ENCODE measurements around the gene HINFP.

GRCh38 chr11:119110439-119110838, 10.9 kb upstream of the HINFP start:
- TF ChIP-seq, protein P1, sequence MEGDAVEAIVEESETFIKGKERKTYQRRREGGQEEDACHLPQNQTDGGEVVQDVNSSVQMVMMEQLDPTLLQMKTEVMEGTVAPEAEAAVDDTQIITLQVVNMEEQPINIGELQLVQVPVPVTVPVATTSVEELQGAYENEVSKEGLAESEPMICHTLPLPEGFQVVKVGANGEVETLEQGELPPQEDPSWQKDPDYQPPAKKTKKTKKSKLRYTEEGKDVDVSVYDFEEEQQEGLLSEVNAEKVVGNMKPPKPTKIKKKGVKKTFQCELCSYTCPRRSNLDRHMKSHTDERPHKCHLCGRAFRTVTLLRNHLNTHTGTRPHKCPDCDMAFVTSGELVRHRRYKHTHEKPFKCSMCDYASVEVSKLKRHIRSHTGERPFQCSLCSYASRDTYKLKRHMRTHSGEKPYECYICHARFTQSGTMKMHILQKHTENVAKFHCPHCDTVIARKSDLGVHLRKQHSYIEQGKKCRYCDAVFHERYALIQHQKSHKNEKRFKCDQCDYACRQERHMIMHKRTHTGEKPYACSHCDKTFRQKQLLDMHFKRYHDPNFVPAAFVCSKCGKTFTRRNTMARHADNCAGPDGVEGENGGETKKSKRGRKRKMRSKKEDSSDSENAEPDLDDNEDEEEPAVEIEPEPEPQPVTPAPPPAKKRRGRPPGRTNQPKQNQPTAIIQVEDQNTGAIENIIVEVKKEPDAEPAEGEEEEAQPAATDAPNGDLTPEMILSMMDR (conservative IDR thresholded peaks at IDR 0.05 in 1 of 2, IDR thresholded peaks at IDR 0.05 in 1 of 2; ENCODE audit: extremely low read depth in 1 of 2, insufficient read depth in 1 of 2, low read depth in 1 of 2, low read length in 2 of 2) = no peak
- no peak for TF ChIP-seq EZH2 (IDR thresholded peaks at IDR 0.05; ENCODE audit: borderline replicate concordance, low read length)

Measured in mammary epithelial cell (primary cell).